ENCODE results near the gene SHKBP1. TPM values are rescaled to one million over a fixed set of nuclear protein-coding genes. Genes with fewer than 3 reads are reported as not detected.
A peak's percentile ranks its signal among the peaks of the same experiment; 100 is the strongest.

SHKBP1 gene
- total and polyA plus RNA-seq, 4 donors = 21.1 to 191 (median 97.1) TPM

DNA sequence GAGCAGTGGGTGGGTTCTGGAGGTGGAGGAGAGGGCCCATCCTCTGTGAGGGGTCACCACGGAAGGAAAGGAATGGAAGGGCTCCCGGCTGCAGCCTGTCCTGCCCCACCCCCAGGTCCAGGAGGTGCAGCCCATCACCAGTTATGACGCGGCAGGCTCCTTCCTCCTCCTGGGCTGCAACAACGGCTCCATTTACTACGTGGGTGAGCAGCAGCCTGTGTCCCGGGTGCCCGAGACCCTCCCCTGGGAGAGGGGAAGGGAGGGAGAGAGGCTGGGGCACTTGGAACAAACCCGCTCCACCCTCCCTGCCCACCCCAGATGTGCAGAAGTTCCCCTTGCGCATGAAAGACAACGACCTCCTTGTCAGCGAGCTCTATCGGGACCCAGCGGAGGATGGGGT, 6.6 kb downstream of the SHKBP1 start:
- Histone ChIP-seq H3K9ac (ENCODE audit: insufficient read depth in 1 of 2, low read length in 2 of 2) (no peak overlapping the region), H3K9me3 (ENCODE audit: control insufficient read depth in 4 of 4, insufficient read depth in 3 of 4, low read length in 3 of 4) (no peaks in the 10 kb centered on the region), H3K4me1 (ENCODE audit: control insufficient read depth in 5 of 5, insufficient read depth in 5 of 5, low read length in 5 of 5) (no peaks in the 10 kb centered on the region), H3K4me3 (no peak overlapping the region), H3K36me3 (ENCODE audit: control insufficient read depth in 4 of 4, insufficient read depth in 4 of 4, low read length in 4 of 4) (peaks cover 0 to 31% (median 6%) of the 10 kb centered on the region in 4 donors), H3K27ac (ENCODE audit: low read depth in 1 of 2, low read length in 1 of 2) (no peak overlapping the region), H3K27me3 (ENCODE audit: control insufficient read depth in 3 of 3, insufficient read depth in 3 of 3, low read length in 2 of 3) (no peaks in the 10 kb centered on the region)
- ATAC-seq (ENCODE audit: insufficient read depth, low FRiP score) (no peak), DNase-seq (no peak)
- TF ChIP-seq, protein P1, sequence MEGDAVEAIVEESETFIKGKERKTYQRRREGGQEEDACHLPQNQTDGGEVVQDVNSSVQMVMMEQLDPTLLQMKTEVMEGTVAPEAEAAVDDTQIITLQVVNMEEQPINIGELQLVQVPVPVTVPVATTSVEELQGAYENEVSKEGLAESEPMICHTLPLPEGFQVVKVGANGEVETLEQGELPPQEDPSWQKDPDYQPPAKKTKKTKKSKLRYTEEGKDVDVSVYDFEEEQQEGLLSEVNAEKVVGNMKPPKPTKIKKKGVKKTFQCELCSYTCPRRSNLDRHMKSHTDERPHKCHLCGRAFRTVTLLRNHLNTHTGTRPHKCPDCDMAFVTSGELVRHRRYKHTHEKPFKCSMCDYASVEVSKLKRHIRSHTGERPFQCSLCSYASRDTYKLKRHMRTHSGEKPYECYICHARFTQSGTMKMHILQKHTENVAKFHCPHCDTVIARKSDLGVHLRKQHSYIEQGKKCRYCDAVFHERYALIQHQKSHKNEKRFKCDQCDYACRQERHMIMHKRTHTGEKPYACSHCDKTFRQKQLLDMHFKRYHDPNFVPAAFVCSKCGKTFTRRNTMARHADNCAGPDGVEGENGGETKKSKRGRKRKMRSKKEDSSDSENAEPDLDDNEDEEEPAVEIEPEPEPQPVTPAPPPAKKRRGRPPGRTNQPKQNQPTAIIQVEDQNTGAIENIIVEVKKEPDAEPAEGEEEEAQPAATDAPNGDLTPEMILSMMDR (IDR thresholded peaks at IDR 0.05; ENCODE audit: control extremely low read depth, extremely low read depth) = no peak
- 91 to 93% methylated on average over 13 to 14 of the region's 14 CpGs for WGBS, 2 donors

DNA sequence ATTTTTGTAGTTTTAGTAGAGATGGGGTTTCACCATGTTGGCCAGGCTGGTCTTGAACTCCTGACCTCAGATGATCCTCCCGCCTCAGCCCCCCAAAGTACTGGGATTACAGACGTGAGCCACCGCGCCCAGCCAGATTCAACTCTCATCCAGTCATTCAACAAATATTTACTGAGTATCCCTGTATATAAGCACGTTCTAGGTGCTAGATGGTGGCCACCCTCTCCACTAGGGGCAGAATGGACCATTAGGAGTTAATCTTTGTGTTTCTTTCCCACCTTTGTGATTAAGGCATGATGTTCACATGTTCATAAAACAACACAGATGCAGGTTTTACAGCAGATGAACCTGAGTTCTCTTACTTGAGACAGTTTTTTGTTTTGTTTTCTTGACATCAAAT, 7.3 kb downstream of the SHKBP1 start:
- Histone ChIP-seq H3K27ac (ENCODE audit: low read depth in 1 of 2, low read length in 1 of 2) (no peak overlapping the region), H3K4me1 (ENCODE audit: control insufficient read depth in 5 of 5, insufficient read depth in 5 of 5, low read length in 5 of 5) (no peaks in the 10 kb centered on the region), H3K36me3 (ENCODE audit: control insufficient read depth in 4 of 4, insufficient read depth in 4 of 4, low read length in 4 of 4) (peaks cover 0 to 33% (median 6%) of the 10 kb centered on the region in 4 donors), H3K27me3 (ENCODE audit: control insufficient read depth in 3 of 3, insufficient read depth in 3 of 3, low read length in 2 of 3) (no peaks in the 10 kb centered on the region), H3K4me3 (no peak overlapping the region), H3K9me3 (ENCODE audit: control insufficient read depth in 4 of 4, insufficient read depth in 3 of 4, low read length in 3 of 4) (no peaks in the 10 kb centered on the region), H3K9ac (ENCODE audit: insufficient read depth in 1 of 2, low read length in 2 of 2) (no peak overlapping the region)
- TF ChIP-seq, protein P1 (IDR thresholded peaks at IDR 0.05; ENCODE audit: control extremely low read depth, extremely low read depth) = no peak
- DNase-seq = no peak
- 88 to 94% methylated on average over 5 of the region's 5 CpGs for WGBS, 2 donors
- no peak for ATAC-seq (ENCODE audit: insufficient read depth, low FRiP score)

DNA sequence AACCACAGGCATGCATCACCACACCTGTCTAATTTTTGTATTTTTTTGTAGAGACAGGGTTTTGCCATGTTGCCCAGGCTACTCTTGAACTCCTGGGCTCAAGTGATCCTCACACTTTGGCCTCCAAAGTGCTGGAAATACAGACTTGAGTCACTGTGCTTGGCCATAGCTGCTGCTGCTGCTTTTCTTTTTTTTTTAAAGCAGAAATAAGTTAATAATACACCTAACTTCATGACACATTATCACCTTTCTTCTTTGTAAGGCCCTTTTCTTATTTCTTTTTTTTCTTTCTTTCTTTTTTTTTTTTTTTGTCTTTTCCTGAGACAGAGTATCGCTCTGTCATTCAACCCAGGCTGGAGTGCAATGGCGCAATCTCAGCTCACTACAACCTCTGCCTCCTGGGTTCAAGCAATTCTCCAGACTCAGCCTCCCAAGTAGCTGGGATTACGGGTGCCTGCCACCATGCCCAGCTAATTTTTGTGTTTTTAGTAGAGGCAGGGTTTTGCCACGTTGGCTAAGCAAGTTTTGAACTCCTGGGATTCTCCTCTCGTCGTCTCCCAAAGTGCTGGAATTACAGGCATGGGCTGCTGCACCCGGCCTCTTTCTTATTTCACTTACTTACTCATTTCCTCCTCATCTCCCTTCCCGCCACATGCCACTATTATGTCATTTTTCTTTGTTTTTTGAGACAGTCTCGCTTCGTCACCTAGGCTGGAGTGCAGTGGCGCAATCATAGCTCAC, 8.7 kb downstream of the SHKBP1 start:
- Histone ChIP-seq H3K27me3 (ENCODE audit: control insufficient read depth in 3 of 3, insufficient read depth in 3 of 3, low read length in 2 of 3) (no peaks in the 10 kb centered on the region), H3K27ac (ENCODE audit: low read depth in 1 of 2, low read length in 1 of 2) (peak overlapping the region in 1 of 2 donors; percentile 43), H3K9ac (ENCODE audit: insufficient read depth in 1 of 2, low read length in 2 of 2) (no peak overlapping the region), H3K4me1 (ENCODE audit: control insufficient read depth in 5 of 5, insufficient read depth in 5 of 5, low read length in 5 of 5) (no peaks in the 10 kb centered on the region), H3K4me3 (no peak overlapping the region), H3K36me3 (ENCODE audit: control insufficient read depth in 4 of 4, insufficient read depth in 4 of 4, low read length in 4 of 4) (peaks cover 0 to 37% (median 4%) of the 10 kb centered on the region in 4 donors), H3K9me3 (ENCODE audit: control insufficient read depth in 4 of 4, insufficient read depth in 3 of 4, low read length in 3 of 4) (no peaks in the 10 kb centered on the region)
- no peak for DNase-seq
- TF ChIP-seq, protein P1 (IDR thresholded peaks at IDR 0.05; ENCODE audit: control extremely low read depth, extremely low read depth) = no peak
- 59 to 67% methylated on average over 11 of the region's 11 CpGs for WGBS, 2 donors
- peak; percentile 77 for ATAC-seq (ENCODE audit: insufficient read depth, low FRiP score)
